WI38 (cell line): ENCODE results near the gene ZNF593OS.
A peak's percentile ranks its signal among the peaks of the same experiment; 100 is the strongest.

Source experiments
- H3K4me3 ChIP-seq: 2 replicates; pipeline ENCODE4 v1.5.1; 2011; ENCODE audit warnings: low read depth, mild to moderate bottlenecking, control low read depth, low read length
- TF ChIP-seq, protein P1 (sequence below): IDR thresholded peaks from 2 replicates; pipeline ENCODE4 v1.5.1; 2012; ENCODE audit warnings: low read depth, mild to moderate bottlenecking, control low read depth, low read length

The ZNF593OS gene

DNA sequence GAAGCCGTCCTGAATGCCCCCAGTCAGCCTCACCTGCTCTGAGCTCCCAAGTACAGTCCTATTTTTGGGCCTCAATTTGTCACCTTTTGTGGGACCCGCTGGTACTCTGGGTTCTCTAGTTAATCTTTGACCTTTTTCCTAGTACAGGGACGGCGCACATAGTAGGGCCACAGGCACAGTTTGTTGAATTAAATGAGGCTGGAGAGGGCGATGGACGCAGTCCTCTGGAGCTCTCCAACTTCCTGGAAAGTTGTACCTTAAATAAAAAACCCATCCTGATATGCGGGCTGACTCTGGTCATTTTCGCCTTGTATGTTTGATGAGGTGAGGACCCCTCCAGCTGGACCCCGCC is 8.0 kb downstream of the ZNF593OS start:
- H3K4me3 ChIP-seq = no peak overlapping the region
- TF ChIP-seq, protein P1, sequence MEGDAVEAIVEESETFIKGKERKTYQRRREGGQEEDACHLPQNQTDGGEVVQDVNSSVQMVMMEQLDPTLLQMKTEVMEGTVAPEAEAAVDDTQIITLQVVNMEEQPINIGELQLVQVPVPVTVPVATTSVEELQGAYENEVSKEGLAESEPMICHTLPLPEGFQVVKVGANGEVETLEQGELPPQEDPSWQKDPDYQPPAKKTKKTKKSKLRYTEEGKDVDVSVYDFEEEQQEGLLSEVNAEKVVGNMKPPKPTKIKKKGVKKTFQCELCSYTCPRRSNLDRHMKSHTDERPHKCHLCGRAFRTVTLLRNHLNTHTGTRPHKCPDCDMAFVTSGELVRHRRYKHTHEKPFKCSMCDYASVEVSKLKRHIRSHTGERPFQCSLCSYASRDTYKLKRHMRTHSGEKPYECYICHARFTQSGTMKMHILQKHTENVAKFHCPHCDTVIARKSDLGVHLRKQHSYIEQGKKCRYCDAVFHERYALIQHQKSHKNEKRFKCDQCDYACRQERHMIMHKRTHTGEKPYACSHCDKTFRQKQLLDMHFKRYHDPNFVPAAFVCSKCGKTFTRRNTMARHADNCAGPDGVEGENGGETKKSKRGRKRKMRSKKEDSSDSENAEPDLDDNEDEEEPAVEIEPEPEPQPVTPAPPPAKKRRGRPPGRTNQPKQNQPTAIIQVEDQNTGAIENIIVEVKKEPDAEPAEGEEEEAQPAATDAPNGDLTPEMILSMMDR = no peak

DNA sequence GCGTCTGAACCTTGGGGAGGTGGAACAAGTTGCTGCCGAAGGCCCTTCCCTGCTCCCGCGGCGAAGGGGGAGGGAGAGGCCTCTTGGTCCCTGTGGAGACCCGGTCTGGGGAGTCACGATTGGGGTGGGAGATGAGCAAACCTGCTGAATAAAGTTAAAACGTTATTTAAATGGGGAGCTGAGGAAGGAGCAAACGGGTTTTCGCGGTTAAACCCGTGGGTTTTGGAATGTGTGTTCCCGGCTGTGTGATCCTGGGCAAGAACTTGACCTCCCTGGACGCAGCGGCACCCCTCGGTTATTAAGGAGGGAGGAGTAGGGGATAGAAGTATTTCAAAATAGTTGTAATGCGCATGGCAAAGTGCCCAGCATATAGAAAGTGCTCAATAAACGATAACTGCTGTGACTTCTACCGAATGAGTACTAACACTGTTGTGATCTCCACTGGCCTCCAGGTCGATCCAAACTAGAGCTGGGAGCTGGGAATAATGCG is 9.4 kb downstream of the ZNF593OS start:
- peak overlapping the region; percentile 49 for H3K4me3 ChIP-seq
- TF ChIP-seq, protein P1 = no peak

DNA sequence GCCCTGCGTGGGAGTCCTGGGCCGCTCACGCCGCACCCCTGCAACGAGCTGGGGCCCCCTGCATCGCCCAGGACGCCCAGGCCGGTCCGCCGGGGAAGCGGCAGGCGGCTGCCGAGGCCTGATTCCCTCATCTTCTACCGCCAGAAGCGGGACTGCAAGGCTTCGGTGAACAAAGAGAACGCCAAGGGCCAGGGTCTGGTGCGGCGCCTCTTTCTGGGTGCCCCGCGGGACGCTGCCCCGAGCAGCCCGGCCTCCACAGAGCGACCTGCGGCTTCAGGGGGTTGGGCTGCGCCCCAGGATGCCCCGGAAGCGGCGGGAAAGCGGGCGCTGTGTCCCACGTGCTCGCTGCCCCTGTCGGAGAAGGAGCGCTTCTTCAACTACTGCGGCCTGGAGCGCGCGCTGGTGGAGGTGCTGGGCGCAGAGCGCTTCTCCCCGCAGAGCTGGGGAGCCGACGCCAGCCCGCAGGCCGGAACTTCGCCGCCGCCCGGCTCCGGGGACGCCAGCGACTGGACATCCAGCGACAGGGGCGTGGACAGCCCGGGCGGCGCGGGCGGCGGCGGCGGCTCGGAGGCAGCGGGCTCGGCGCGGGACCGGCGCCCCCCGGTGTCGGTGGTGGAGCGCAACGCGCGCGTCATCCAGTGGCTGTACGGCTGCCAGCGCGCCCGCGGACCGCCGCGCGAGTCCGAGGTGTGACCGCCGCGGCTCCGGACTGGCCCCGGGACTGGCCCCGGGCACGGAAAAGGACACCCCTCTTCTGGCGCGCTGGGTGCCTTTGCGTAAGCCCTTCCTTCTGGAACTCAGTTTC is 10.0 kb downstream of the ZNF593OS start:
- peak overlapping the region; percentile 49 for H3K4me3 ChIP-seq
- TF ChIP-seq, protein P1 = no peak

DNA sequence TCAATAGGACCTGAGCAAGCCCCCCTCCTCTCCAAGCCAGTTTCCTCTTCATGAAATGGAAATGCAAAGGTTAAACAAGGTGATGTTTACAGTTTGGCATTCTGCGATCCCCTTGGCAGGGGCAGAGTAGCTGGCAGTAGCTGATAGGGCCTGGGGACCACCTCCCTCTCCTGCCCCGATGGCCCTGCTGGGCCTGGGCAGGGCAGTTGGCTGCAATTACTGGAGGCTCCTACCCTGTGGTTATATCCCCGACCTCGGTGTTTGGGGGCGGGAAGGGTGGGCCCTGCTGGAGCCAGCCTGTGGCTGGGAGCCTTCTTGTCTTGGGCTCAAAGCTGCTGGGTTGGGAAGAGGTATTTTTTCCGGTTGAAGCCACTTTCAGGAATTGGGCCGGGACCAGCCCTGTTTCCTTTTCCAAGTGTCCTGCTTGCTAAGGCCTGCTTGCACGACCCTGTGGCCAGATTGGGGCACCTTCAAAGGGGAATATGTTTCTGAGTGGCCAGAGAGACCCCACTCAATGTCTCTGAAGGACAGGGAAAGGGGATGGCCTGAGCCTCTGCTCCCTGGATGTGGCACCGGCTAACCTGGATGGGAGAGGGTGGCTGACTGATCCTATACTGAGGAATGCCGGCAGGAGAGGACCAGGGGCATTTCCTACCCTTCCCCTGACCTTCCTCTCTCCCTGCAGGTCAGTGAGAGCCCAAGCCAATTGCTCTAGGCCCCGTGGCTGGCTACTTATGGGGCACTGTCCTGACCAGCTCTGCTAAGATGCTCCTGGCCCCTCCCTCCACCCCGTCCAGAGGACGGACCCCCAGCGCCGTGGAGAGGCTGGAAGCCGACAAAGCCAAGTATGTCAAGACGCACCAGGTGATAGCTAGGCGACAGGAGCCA is 10.9 kb downstream of the ZNF593OS start:
- TF ChIP-seq, protein P1 = no peak
- H3K4me3 ChIP-seq = no peak overlapping the region; the same call in 1 of the 2 replicates

DNA sequence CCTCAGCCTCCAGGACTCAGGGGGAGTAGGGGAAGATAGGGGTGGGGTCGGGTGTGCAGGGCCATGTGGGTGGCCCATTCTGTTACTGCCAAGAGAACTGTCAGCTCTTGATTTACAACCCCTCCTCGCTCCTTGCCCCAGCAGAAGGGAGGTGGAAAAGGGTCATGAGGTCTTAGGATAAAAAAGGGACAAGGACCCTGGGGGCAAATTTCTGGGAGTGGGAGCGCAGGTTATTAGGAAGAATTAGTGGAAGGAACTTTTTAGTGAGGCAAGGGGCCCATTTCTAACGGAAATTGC is 11.9 kb downstream of the ZNF593OS start:
- no peak overlapping the region for H3K4me3 ChIP-seq
- TF ChIP-seq, protein P1 = no peak

DNA sequence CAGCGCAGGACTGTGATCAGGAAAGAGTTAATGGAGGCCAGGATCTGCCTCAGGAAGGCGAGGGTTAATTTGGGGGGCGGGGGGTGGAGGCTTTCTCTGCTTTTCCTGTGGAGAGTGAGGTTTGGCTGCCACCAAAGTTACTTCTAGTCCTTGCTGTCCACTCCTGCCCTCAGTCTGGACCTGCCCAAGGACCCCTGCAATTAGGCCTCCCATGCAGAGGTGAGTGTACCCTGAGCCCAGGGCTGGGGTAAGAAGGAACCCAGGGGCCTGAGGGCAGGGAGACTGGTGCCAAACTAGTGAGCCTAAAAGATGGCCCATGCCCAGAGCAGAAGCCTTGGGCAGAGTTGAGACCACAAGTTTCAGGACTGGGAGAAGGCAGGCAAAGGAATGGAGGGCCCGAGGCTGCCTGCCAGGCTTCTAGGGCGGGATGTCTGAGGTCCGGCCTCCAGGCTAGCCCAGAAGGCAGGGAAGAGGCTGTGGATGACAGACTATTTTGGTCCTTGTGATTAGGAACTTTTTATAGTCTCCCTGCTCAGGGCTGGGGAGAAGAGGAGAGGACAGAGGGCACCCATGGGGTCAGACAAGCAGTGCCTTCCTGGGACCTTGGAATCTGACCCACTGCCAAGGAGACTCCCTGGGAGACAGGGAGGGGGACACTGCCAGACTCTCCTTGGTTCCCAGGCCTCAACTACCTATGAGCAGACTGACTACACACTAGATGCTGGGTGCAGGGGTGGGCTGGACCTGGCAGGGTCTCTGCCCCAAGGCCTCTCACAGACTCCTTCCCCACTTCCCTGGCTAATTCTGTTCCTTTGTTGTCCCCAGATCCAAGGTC is 12.5 kb downstream of the ZNF593OS start, which contains the start of gene FAM110D:
FAM110D (plus strand) TSS at position 172 of the 835 bp plus-strand sequence. CDS start 2,213 bp downstream, outside the sequence.
- no peak within 1 kb of the TSS for H3K4me3 ChIP-seq
- TF ChIP-seq, protein P1 = no peak
